PC-9 (cell line): ENCODE data around the gene KMT2D. TPM values are rescaled to one million over a fixed set of nuclear protein-coding genes. Genes with fewer than 3 reads are reported as not detected.

ENCODE experiments used
- BruUV-seq: library from RNA; stranded (reverse); fragments of 400-500 nt; replicated peaks from 2 replicates; lab custom pipeline; 2021; lab: Mats Ljungman, UMichigan
- CTCF ChIA-PET: fragments of 300-600 bp; sonication (Branson Sonifier 250); formaldehyde crosslinking; loops from one replicate; lab custom pipeline; 2022; ENCODE audit warnings: antibody characterized with exemption; lab: Charles Lee
- POLR2A ChIA-PET: fragments of 300-600 bp; sonication (Branson Sonifier 250); formaldehyde crosslinking; loops from one replicate; lab custom pipeline; 2022; ENCODE audit warnings: antibody characterized with exemption; ENCODE audit not compliant: unreplicated experiment; lab: Charles Lee
- DNase-seq, 2 experiments: peaks; one replicate each; pipeline versions ENCODE4 v3.0.0 to v3.0.0-alpha.2; 2015 to 2022; ENCODE audit warnings: mixed read lengths in 1 of 2
- H2AFZ ChIP-seq: fragments of 200-600 bp; sonication (generic); 2 replicates; pipeline ENCODE4 v1.8.1; 2017; ENCODE audit warnings: antibody characterized with exemption
- H3F3A ChIP-seq: fragments of 200-600 bp; sonication (generic); 2 replicates; pipeline ENCODE4 v1.8.1; 2017; ENCODE audit warnings: antibody characterized with exemption, mild to moderate bottlenecking, low read depth; ENCODE audit not compliant: insufficient read depth
- H3K27ac ChIP-seq: fragments of 200-600 bp; sonication (generic); 2 replicates; pipeline ENCODE4 v1.6.1; 2016; ENCODE audit warnings: mixed run types
- H3K27me3 ChIP-seq: fragments of 200-600 bp; sonication (generic); 2 replicates; pipeline ENCODE4 v1.6.1; 2016; ENCODE audit warnings: low read depth, mixed run types; ENCODE audit not compliant: insufficient read depth
- H3K36me3 ChIP-seq: fragments of 200-600 bp; sonication (generic); 2 replicates; pipeline ENCODE4 v1.6.1; 2016; ENCODE audit warnings: low read depth, mixed run types
- H3K4me1 ChIP-seq: fragments of 200-600 bp; sonication (generic); replicated peaks from 2 replicates; pipeline ENCODE4 v1.6.1; 2016; ENCODE audit warnings: mixed run types; ENCODE audit not compliant: insufficient read depth
- H3K4me2 ChIP-seq: fragments of 200-600 bp; sonication (generic); 2 replicates; pipeline ENCODE4 v1.6.1; 2017; ENCODE audit warnings: mixed run types
- H3K4me3 ChIP-seq: fragments of 200-600 bp; sonication (generic); 2 replicates; pipeline ENCODE4 v1.6.1; 2016; ENCODE audit warnings: mixed run types
- H3K79me2 ChIP-seq: fragments of 200-600 bp; sonication (generic); 2 replicates; pipeline ENCODE4 v1.6.1; 2017; ENCODE audit warnings: low read depth, mixed run types
- H3K9me2 ChIP-seq: fragments of 200-600 bp; sonication (generic); 2 replicates; pipeline ENCODE4 v1.8.1; 2017; ENCODE audit warnings: mild to moderate bottlenecking; ENCODE audit not compliant: insufficient read depth
- H3K9me3 ChIP-seq: fragments of 200-600 bp; sonication (generic); 2 replicates; pipeline ENCODE4 v1.8.1; 2016; ENCODE audit warnings: low read depth; ENCODE audit not compliant: insufficient read depth
- H4K20me1 ChIP-seq: fragments of 200-600 bp; sonication (generic); 2 replicates; pipeline ENCODE4 v1.8.1; 2017; ENCODE audit not compliant: insufficient read depth
- EZH2 ChIP-seq: fragments of 200-600 bp; sonication (generic); IDR thresholded peaks from 2 replicates; pipeline ENCODE4 v1.8.0; 2017; ENCODE audit warnings: antibody characterized with exemption, low read depth
- intact Hi-C: fragments of 100-400 bp; cut with micrococcal nuclease; formaldehyde crosslinking; loops from one replicate; pipeline ENCODE4 v1.10.0; 2022; ENCODE audit not compliant: unreplicated experiment
- total RNA-seq: library from RNA; stranded (reverse); gene quantifications from 2 replicates; pipeline ENCODE4 v1.2.3, GENCODE V29; 2021
- TF ChIP-seq, protein P1 (sequence below): fragments of 200-600 bp; sonication (generic); conservative IDR thresholded peaks from 2 replicates; pipeline ENCODE4 v1.6.1; 2017; ENCODE audit warnings: mixed run types, antibody characterized with exemption, mild to moderate bottlenecking, moderate library complexity

Gene KMT2D
- total RNA-seq, 1 experiment from 2014 or later = 94.0 TPM

DNA sequence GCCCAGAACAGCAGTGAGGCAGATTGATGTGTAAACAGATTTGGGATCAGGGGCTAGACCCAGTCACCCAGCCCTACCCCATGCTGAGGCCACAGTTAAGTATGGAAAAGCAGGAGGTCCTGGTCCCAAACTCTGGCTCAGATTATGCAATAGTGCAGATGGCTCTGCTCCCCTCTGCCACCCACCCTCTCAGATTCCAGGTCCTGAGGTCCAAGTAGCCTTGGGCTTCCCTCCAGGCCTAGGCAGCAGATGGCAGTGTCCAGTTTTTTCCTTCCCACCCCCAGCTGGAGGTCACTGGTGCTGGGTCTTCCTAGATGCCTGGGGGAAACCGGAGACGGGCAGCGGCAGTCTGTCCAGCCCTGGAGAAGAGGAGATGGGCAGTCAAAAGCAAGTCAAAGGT, 36.8 kb upstream of the KMT2D start:
- H4K20me1 ChIP-seq = no peaks in the 10 kb centered on the region
- peaks cover 23% of the 10 kb centered on the region for H3K27me3 ChIP-seq
- no peaks in the 10 kb centered on the region for H3K36me3 ChIP-seq
- no peak for DNase-seq
- H3K79me2 ChIP-seq = no peaks in the 10 kb centered on the region
- no TSS peak for BruUV-seq
- no peak overlapping the region for H3K4me3 ChIP-seq
- H3K4me2 ChIP-seq = no peak overlapping the region
- peaks cover 10% of the 10 kb centered on the region; the same call in 1 of the 2 replicates for H3K4me1 ChIP-seq
- no peak overlapping the region for H2AFZ ChIP-seq
- H3K27ac ChIP-seq = no peak overlapping the region
- TF ChIP-seq, protein P1, sequence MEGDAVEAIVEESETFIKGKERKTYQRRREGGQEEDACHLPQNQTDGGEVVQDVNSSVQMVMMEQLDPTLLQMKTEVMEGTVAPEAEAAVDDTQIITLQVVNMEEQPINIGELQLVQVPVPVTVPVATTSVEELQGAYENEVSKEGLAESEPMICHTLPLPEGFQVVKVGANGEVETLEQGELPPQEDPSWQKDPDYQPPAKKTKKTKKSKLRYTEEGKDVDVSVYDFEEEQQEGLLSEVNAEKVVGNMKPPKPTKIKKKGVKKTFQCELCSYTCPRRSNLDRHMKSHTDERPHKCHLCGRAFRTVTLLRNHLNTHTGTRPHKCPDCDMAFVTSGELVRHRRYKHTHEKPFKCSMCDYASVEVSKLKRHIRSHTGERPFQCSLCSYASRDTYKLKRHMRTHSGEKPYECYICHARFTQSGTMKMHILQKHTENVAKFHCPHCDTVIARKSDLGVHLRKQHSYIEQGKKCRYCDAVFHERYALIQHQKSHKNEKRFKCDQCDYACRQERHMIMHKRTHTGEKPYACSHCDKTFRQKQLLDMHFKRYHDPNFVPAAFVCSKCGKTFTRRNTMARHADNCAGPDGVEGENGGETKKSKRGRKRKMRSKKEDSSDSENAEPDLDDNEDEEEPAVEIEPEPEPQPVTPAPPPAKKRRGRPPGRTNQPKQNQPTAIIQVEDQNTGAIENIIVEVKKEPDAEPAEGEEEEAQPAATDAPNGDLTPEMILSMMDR = no peak
- TF ChIP-seq EZH2 = no peak
- H3K9me2 ChIP-seq = no peaks in the 10 kb centered on the region
- ChIA-PET POLR2A (no interaction called here), CTCF (interaction anchor here (1.0 to 3.5 kb wide), 2 partner anchors 9 kb away, joined by 3 to 26 read pairs; no protein-coding TSS in a partner anchor)
- no peaks in the 10 kb centered on the region for H3K9me3 ChIP-seq
- peaks cover 21% of the 10 kb centered on the region; the same call in 1 of the 2 replicates for H3F3A ChIP-seq
- intact Hi-C loops = no loop called here

DNA sequence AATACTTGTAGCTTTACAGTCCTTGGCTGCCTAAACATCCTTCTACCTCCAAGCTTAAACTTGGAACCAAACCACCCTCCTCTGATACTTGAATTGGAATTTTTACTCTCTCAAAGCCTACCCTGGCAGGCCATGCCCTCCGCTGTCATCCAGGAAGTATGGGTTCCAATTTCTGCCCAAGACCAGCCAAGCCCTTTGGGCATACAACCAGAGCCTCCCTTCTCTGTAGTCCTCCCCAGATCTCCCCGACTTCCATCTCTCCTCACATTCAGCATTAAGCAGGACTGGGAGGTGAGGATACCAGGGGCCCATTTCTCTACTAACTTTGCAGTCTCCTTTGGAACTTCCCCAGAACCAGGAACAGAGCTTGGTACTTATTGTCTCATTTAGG, 34.4 kb upstream of the KMT2D start:
- H3K9me2 ChIP-seq = no peaks in the 10 kb centered on the region
- peaks cover 23% of the 10 kb centered on the region for H3K27me3 ChIP-seq
- no peak overlapping the region for H3K27ac ChIP-seq
- no peaks in the 10 kb centered on the region for H3K36me3 ChIP-seq
- peaks cover 11% of the 10 kb centered on the region; the same call in 1 of the 2 replicates for H3K4me1 ChIP-seq
- H3K4me3 ChIP-seq = no peak overlapping the region; the same call in 1 of the 2 replicates
- TF ChIP-seq, protein P1 = no peak
- TF ChIP-seq EZH2 = no peak
- no peak overlapping the region for H2AFZ ChIP-seq
- no TSS peak for BruUV-seq
- H3K9me3 ChIP-seq = no peaks in the 10 kb centered on the region
- no peak for DNase-seq
- peaks cover 21% of the 10 kb centered on the region; the same call in 1 of the 2 replicates for H3F3A ChIP-seq
- ChIA-PET POLR2A (interaction anchor here (0.6 kb wide), 1 partner anchor 22 kb away, joined by 3 read pairs; no protein-coding TSS in a partner anchor), CTCF (interaction anchor here (0.6 to 0.8 kb wide), 3 partner anchors 19 to 39 kb away, joined by 3 to 4 read pairs (median 3); no protein-coding TSS in a partner anchor)
- no peaks in the 10 kb centered on the region for H4K20me1 ChIP-seq
- H3K4me2 ChIP-seq = peak overlapping the region; percentile 59
- intact Hi-C loops = no loop called here
- H3K79me2 ChIP-seq = no peaks in the 10 kb centered on the region

DNA sequence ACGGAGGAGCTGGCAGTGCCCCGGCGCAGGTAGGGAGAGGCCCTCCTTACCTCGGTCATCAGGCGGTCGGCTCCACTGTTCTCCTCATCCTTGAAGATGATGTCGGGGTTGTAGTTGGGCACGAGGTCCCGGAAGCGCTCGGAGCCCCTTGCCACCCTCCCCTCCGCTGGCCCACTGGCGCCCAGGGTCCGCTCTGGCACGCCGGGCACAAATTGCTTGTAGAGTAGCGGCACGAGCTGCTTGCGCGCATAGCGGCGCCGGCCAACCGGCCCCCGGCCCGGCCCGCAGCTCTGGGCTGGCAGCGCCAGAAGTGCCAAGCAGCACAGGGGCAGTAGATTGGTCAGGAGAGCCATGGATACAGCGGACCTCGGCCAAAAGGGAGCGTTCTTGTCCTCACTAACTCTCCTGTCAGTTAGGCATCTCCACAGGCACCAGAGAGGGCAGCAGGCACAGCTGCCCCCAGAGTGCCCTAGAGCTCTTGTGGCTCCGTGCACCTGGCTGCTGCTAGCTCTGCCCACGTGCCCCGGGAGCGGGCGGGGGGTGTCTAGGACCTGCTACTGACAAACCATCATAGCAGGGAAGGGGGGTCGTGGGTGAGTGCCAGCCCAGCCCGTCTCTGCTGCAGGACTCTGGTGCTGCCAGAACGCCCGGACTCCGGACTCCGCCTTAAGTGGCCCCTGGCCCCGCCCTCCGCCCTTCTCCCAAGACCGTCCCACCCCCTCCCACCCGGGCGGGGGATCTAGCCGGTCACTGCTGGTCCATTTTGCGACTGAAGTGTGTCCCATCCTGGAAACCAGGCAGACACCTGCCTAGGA, 33.8 kb upstream of the KMT2D start, which contains the start of gene DHH:
TSS of gene DHH (minus strand) at position 642 of the 815 bp plus-strand sequence. CDS start at position 353, 289 bp downstream.
- Histone ChIP-seq H3K79me2 (no peaks in the 10 kb centered on the region), H2AFZ (no peak within 1 kb of the TSS), H3K4me1 (peaks cover 11% of the 10 kb centered on the region; the same call in 1 of the 2 replicates), H3K36me3 (no peaks in the 10 kb centered on the region), H3K27me3 (peaks cover 23% of the 10 kb centered on the region), H3K4me2 (peak within 1 kb of the TSS; percentile 59), H3K9me3 (no peaks in the 10 kb centered on the region), H3K9me2 (no peaks in the 10 kb centered on the region), H3K27ac (no peak within 1 kb of the TSS), H3F3A (peaks cover 21% of the 10 kb centered on the region; the same call in 1 of the 2 replicates), H3K4me3 (peak within 1 kb of the TSS; percentile 8; the same call in 1 of the 2 replicates), H4K20me1 (no peaks in the 10 kb centered on the region)
- no TSS peak for BruUV-seq
- no peak for TF ChIP-seq EZH2
- TF ChIP-seq, protein P1 = no peak
- no peak for DNase-seq
- intact Hi-C loops = no loop called here
- ChIA-PET POLR2A (interaction anchor here (0.6 kb wide), 1 partner anchor 23 kb away, joined by 3 read pairs; no protein-coding TSS in a partner anchor), CTCF (interaction anchor here (0.6 to 0.8 kb wide), 2 partner anchors 25 to 38 kb away, joined by 3 to 4 read pairs; no protein-coding TSS in a partner anchor)
